Measurements from ENCODE around the gene ROS1.

The ROS1 gene

DNA sequence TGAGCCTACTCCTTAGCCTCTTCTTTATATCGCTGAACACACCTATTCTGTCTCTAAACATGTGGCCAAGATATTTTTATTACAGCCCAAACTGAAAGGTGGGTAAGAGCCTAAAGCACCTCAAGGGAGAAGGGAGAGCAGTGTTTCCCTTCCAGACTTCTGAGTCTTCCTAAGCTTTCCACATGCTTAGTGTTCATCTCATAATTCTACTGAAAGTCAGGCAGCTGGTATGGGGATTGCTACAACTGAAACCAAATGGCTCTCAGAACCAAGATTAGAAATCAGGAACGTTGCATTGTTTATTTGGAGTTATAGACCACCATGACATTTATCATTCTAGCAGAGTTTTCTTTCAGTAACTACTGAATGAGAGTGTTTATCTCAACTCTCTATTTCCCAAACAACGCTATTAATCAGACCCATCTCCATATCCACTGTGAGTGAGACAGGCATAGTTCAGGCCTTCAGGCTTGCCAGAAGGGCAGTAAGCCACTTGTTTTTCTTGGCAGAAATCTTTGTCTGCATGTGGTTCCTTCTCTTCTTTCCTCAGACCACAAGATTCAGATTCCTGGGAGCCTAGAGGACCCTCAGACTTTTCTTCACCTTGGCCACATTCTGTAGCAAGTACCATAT lies 137.5 kb downstream of the ROS1 start:
- Mint-ChIP-seq H3K4me3 (no peak overlapping the region), H3K27me3 (peaks cover 13% of the 10 kb centered on the region), H3K4me1 (ENCODE audit: low read depth) (no peaks in the 10 kb centered on the region), H3K9me3 (no peaks in the 10 kb centered on the region), H3K27ac (no peak overlapping the region), H3K36me3 (ENCODE audit: low read depth) (no peaks in the 10 kb centered on the region)
- no peak for DNase-seq

DNA sequence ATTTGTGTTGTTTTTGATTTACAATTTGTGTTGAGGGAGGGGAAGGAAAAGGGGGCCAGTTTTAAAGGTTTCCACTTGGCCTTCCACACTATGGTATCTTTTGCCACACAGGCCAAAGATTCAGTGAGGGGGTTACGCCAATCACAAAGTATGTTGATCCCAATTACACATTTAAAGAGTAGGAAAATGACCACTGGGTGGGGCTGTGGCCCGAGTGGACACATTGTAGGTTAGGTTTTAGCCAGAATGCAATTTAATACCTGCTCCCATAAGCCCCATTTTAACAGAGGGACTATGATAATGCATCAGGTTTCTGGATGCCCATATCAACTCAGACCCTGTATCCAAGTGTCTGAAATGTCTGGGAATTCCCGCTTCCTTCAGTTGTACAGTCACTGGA lies 144.8 kb downstream of the ROS1 start:
- Mint-ChIP-seq H3K36me3 (ENCODE audit: low read depth) (no peaks in the 10 kb centered on the region), H3K4me1 (ENCODE audit: low read depth) (no peaks in the 10 kb centered on the region), H3K27ac (no peak overlapping the region), H3K4me3 (no peak overlapping the region), H3K27me3 (peaks cover 21% of the 10 kb centered on the region), H3K9me3 (no peaks in the 10 kb centered on the region)
- no peak for DNase-seq

DNA sequence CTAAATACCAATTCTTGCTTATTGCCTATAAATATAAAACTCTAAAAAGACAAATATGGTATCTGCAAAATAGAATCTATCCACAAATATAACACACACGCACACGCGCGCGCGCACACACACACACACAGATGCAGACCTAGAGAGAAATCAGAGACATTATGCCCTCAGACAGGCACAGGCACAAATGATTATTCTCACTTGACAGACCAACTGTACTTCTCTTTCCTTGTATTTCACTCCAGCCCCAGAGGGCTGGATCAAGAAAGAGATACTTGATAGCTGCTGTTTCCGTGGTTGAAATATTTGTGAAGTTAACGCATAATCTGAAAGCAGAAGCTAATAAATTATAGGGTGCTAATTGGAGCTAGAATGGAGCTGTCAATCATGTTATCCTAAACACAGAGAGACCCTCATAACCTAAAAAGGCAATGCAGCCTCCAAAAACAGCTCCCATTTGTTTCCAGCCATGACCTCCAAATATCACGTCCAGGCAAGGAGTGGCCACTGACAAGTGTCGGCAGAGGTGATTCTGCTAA lies 148.9 kb downstream of the ROS1 start:
- Mint-ChIP-seq H3K4me3 (no peak overlapping the region), H3K36me3 (ENCODE audit: low read depth) (no peaks in the 10 kb centered on the region), H3K27ac (no peak overlapping the region), H3K4me1 (ENCODE audit: low read depth) (peaks cover 2% of the 10 kb centered on the region), H3K27me3 (peaks cover 55% of the 10 kb centered on the region), H3K9me3 (no peaks in the 10 kb centered on the region)
- DNase-seq = no peak

DNA sequence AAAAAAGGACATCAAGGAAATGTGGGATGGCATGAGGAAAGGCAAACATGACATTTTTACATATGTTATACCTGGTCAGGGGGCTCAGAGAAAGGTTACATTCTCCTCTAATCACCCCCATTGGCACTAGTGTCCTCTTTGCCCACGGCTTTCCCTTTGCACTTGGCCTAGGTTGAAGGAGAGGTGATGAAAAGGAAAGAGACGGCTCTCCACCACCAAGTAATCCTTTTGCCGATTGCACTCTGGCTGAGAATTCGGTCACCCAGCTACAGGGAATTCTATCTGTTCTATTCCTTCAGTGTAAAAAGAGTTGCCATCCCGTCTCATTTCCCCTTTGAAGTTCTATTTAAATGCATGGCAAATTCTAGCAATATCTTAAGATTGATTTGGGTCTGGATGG lies 150.0 kb downstream of the ROS1 start:
- Mint-ChIP-seq H3K4me1 (ENCODE audit: low read depth) (peaks cover 2% of the 10 kb centered on the region), H3K4me3 (no peak overlapping the region), H3K27ac (no peak overlapping the region), H3K36me3 (ENCODE audit: low read depth) (no peaks in the 10 kb centered on the region), H3K9me3 (no peaks in the 10 kb centered on the region), H3K27me3 (peaks cover 63% of the 10 kb centered on the region)
- DNase-seq = no peak

DNA sequence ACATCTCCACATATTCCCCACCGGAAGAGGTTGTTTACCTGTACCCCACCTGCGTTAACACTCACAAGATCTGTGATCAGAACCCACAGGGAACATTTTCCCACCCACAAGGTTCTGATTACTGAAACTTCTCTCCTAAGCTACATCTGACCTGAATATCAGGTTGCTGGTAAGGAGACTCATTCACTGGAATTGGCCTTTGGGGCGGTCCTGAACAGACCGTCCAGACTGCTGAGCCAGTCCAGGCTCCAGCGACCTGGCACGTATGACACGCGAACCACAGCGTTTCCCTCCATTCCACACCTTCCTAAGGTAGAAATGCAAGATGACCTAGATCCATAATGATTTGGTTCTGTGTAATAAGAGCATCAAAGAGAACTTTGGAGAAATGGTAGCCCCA lies 150.5 kb downstream of the ROS1 start:
- Mint-ChIP-seq H3K27ac (no peak overlapping the region), H3K9me3 (no peaks in the 10 kb centered on the region), H3K4me1 (ENCODE audit: low read depth) (peaks cover 2% of the 10 kb centered on the region), H3K36me3 (ENCODE audit: low read depth) (no peaks in the 10 kb centered on the region), H3K4me3 (no peak overlapping the region), H3K27me3 (peaks cover 66% of the 10 kb centered on the region)
- DNase-seq = no peak

DNA sequence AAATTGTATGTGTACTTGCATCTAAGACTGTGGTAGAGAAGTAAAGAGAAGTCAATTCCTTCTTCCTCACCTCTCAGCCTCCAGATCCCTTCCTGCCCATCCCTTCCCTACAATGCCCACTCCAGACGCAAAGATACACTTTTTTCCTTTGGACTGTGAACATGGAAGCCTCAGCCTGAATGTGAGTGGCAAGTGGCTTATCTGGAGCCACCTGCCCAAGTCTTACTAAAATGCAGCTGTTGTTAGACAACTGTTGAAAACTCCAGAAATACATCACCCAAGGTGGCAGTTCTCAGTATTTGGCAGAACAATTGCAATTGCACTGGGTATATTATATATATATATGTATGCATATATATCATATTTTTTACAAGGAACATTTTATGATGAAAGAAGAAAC lies 152.9 kb downstream of the ROS1 start:
- Mint-ChIP-seq H3K27ac (no peak overlapping the region), H3K27me3 (peaks cover 82% of the 10 kb centered on the region), H3K4me1 (ENCODE audit: low read depth) (peaks cover 4% of the 10 kb centered on the region), H3K9me3 (no peaks in the 10 kb centered on the region), H3K36me3 (ENCODE audit: low read depth) (no peaks in the 10 kb centered on the region), H3K4me3 (no peak overlapping the region)
- no peak for DNase-seq

DNA sequence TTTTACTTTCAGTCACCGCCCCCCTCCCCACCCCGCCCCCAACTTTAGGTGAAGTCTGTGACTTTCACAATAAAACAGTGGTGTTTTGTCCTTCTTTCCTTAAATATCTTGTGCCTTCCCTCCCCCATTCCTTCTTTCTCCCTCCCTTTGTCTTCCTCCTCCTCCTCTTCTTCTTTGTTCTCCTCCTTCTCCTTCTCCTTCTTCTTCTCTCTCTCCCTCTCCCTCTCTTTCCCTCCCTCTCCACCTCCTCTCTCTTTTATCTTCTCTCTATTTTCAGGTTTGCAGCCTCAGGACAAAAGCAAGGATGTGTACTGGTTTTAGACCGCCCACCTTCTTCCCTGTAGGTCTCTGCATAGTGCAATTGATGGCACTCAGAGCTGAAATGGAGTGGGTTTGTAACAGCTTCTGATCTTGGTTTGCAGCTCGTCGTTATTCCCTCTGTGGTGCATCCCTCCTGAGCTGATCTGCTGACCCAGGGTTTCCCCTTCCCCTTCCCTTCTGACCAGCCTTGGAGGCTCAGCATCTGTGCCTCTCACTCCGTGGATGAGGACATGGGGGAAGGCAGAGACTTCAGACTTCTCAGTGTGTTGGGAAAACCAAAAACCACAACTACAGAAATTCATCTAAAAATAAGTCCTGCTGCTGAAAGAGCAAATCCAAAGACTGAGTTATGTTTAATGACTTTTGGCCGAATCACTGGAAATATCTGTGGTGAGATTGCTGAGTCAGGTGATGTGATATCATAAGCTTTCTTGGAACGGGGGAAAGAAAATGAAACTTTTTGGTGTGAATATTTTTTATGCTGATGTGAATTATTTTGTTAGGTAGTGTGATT lies 153.5 kb downstream of the ROS1 start:
- no peaks in the 10 kb centered on the region for H3K36me3 Mint-ChIP-seq (ENCODE audit: low read depth)
- H3K4me1 Mint-ChIP-seq (ENCODE audit: low read depth) = peaks cover 4% of the 10 kb centered on the region
- H3K27me3 Mint-ChIP-seq = peaks cover 86% of the 10 kb centered on the region
- no peak overlapping the region for H3K27ac Mint-ChIP-seq
- DNase-seq = no peak
- no peak overlapping the region for H3K4me3 Mint-ChIP-seq
- H3K9me3 Mint-ChIP-seq = no peaks in the 10 kb centered on the region

DNA sequence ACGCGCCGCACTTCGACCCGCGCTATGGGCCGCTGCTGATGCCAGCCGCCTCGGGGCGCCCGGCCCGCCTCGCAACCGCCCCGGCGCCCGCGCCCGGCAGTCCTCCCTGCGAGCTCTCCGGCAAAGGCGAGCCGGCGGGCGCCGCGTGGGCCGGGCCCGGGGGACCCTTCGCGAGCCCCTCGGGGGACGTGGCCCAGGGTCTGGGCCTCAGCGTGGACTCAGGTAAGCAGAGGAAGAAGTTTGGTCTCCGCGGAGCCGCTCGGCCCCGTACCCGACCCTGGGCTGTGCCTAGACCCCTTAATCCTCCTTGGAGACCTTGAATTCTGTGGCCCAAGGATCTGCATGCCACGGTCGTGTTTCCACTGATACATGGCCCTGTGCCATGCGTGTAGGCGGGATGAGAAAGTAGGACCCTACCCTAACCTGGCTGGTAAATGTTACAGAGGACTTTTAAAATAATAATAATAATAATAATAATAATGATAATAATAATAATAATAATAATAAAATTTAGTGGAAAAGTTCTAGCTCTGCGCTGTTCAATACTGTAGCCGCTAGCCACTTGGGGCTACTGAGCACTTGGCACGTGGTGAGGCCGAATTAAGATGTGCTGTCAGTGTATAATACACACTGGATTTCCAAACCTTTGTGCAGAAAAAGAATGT lies 154.8 kb downstream of the ROS1 start:
- H3K9me3 Mint-ChIP-seq = no peaks in the 10 kb centered on the region
- H3K27ac Mint-ChIP-seq = no peak overlapping the region
- H3K4me1 Mint-ChIP-seq (ENCODE audit: low read depth) = peaks cover 13% of the 10 kb centered on the region
- no peak overlapping the region for H3K4me3 Mint-ChIP-seq
- DNase-seq = no peak
- peaks cover 91% of the 10 kb centered on the region for H3K27me3 Mint-ChIP-seq
- H3K36me3 Mint-ChIP-seq (ENCODE audit: low read depth) = no peaks in the 10 kb centered on the region

DNA sequence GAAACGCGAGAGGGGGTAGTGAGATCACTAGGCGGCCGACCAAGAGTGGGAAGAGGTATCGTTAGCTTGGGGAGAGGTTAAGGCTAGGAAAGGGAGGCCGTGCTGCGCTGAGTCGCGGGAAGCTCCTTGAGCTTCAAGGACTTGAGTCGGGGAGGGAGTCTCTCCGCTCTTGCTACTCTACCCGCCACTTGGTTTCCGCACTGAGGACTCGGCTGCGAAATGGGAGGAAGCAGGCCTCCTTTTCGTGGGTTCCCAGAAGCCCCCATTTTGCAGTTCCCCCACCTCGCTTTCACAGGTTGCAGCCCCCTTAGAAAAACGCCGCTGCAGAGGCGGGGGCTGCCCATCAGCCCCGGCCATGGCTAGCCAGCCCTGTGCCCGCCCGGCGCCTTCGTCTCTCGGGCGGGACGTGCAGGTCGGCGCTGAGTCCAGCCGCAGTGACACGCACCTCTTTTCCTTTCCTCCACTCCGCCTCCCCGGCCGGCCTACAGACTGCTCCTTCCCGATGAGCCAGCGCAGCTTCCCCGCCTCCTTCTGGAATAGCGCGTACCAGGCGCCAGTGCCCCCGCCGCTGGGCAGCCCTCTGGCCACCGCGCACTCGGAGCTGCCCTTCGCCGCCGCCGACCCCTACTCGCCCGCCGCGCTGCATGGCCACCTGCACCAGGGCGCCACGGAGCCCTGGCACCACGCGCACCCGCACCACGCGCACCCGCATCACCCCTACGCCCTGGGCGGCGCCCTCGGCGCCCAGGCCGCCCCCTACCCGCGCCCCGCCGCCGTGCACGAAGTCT lies 155.5 kb downstream of the ROS1 start:
- Mint-ChIP-seq H3K4me3 (no peak overlapping the region), H3K27me3 (peaks cover 90% of the 10 kb centered on the region), H3K36me3 (ENCODE audit: low read depth) (no peaks in the 10 kb centered on the region), H3K27ac (no peak overlapping the region), H3K9me3 (no peaks in the 10 kb centered on the region), H3K4me1 (ENCODE audit: low read depth) (peaks cover 14% of the 10 kb centered on the region)
- no peak for DNase-seq

DNA sequence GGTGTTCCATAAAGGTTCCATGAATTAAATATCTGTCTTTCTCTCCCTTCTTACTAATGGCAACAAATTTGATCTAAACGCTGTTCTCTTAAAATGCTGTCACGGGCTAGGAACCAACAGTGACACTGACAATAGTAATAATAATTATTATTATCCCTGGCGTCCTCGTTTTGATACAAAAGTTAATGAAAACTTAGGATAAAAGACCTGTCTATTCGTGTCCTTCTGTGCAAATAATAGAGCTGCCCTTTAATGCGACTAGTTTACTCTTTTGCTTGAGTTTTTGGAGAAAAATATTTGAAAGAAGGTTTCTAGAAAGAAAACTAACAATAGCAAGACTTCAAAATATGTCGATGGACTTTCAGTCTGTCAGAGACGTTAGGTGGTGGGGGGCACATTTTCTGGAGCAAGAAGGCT lies 156.1 kb downstream of the ROS1 start:
- Mint-ChIP-seq H3K36me3 (ENCODE audit: low read depth) (no peaks in the 10 kb centered on the region), H3K4me3 (no peak overlapping the region), H3K9me3 (no peaks in the 10 kb centered on the region), H3K27me3 (peaks cover 90% of the 10 kb centered on the region), H3K27ac (no peak overlapping the region), H3K4me1 (ENCODE audit: low read depth) (peaks cover 19% of the 10 kb centered on the region)
- no peak for DNase-seq

DNA sequence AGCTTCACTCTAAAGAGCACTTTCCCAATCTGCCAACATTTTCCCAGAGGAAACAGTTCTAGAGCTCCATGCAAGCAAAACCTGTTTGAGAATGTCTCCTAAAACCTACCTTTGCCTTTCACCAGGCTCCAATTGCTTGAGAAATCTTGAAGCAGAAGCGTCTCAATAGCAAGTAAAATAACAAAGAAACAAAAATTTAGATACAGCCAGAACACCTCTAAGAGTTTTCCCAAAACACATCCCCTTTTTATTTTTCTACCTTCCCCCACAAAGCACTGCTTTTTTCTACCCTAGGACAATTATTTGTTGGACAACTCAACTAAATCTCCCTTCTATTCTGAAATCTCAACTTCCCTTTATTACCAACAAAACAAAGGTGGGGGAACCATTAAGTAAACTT lies 156.8 kb downstream of the ROS1 start:
- Mint-ChIP-seq H3K9me3 (no peaks in the 10 kb centered on the region), H3K4me1 (ENCODE audit: low read depth) (peaks cover 24% of the 10 kb centered on the region), H3K36me3 (ENCODE audit: low read depth) (no peaks in the 10 kb centered on the region), H3K4me3 (no peak overlapping the region), H3K27me3 (peaks cover 90% of the 10 kb centered on the region), H3K27ac (no peak overlapping the region)
- DNase-seq = no peak

DNA sequence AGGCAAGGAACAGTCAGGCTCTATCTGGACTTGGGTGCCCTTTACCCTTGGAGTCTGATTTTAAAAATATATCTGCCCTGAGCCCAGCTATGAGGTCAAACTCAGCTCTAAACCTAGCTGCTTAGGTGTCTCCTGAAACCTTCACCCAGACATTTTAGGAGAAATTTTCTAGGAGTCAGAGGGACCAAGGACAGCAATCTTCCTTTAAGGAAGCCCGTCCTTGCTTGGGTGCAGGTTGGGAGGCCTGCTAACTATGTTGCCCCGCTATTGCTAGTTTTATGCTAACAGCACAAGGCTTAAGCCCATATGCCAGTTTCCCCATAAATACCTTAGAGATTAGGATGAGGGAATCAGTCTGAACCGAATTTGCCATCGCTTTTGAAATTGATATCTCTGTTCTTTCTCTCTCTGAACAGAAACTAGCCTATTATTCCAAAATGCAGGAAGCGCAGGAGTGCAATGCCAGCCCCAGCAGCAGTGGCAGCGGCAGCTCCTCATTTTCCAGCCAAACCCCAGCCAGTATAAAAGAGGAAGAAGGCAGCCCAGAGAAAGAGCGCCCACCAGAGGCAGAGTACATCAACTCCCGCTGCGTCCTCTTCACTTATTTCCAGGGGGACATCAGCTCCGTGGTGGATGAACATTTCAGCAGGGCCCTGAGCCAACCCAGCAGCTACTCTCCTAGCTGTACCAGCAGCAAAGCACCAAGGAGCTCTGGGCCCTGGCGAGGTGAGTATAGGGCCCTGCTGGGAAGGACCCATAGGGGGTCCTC lies 157.8 kb downstream of the ROS1 start:
- H3K27me3 Mint-ChIP-seq = peaks cover 93% of the 10 kb centered on the region
- H3K4me1 Mint-ChIP-seq (ENCODE audit: low read depth) = peaks cover 24% of the 10 kb centered on the region
- H3K9me3 Mint-ChIP-seq = peaks cover under 1% of the 10 kb centered on the region
- H3K27ac Mint-ChIP-seq = no peak overlapping the region
- H3K4me3 Mint-ChIP-seq = no peak overlapping the region
- DNase-seq = no peak
- no peaks in the 10 kb centered on the region for H3K36me3 Mint-ChIP-seq (ENCODE audit: low read depth)

DNA sequence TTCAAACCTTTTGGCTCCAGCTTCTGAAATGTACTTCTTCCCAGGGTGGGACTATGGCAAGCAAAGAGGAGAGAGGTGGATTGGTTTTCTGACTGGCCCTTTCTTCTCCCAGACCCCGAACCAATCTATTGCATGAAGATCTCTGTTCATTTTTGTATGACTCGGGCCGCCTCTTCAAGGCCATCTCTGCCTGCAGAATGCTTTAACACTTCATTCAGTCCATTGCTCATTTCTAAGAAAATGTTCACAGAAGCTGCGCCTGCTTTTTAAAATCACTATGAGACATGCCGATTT lies 158.7 kb downstream of the ROS1 start:
- peaks cover 93% of the 10 kb centered on the region for H3K27me3 Mint-ChIP-seq
- H3K36me3 Mint-ChIP-seq (ENCODE audit: low read depth) = no peaks in the 10 kb centered on the region

More for the DNA sequence above, 158.7 kb downstream of the ROS1 start:
- Mint-ChIP-seq H3K4me1 (ENCODE audit: low read depth) (peaks cover 22% of the 10 kb centered on the region), H3K9me3 (peaks cover 3% of the 10 kb centered on the region), H3K4me3 (no peak overlapping the region), H3K27ac (no peak overlapping the region)
- no peak for DNase-seq

All from activated T-cell treated with anti-CD3 and anti-CD28 coated beads, Interleukin-2, amount 50 U/mL, for 24 hours (primary cell).